Measurements from ENCODE around the gene EBPL.
"Not testable (repeated sequence)": the region's sequence is repeated elsewhere in the genome, so short reads cannot be mapped to it uniquely, and the experiment has no call there.

EBPL gene

GRCh38 chr13:49690995-49691784, at the start of gene EBPL:
TSS of gene EBPL (minus strand) at chr13:49691486. CDS start at chr13:49691424, 62 bp downstream.
- DNase-seq, result peak in 50 of 51 donors; percentile 33 to 90 (median 72)

GRCh38 chr13:49740870-49741269, 49.6 kb upstream of the EBPL start:
- no peak for DNase-seq

- no peak for DNase-seq
Measured at GRCh38 chr13:49739498-49740187, 48.4 kb upstream of the EBPL start.

GRCh38 chr13:49733181-49733951, 42.1 kb upstream of the EBPL start:
- peak in 1 of 51 donors; percentile 6 for DNase-seq

- no peak for DNase-seq
Measured at GRCh38 chr13:49731766-49732165, 40.5 kb upstream of the EBPL start.

GRCh38 chr13:49716615-49717014, 25.3 kb upstream of the EBPL start:
- DNase-seq, result no peak

GRCh38 chr13:49714757-49715156, 23.5 kb upstream of the EBPL start:
- DNase-seq, result no peak

GRCh38 chr13:49711218-49711863, 20.1 kb upstream of the EBPL start:
- no peak for DNase-seq

- DNase-seq, result not testable (repeated sequence)
Measured at GRCh38 chr13:49704264-49704663, 13.0 kb upstream of the EBPL start.

- DNase-seq, result no peak
Measured at GRCh38 chr13:49701491-49701890, 10.2 kb upstream of the EBPL start.

- DNase-seq, result no peak
Measured at GRCh38 chr13:49697468-49697867, 6.2 kb upstream of the EBPL start.

- DNase-seq, result no peak
Measured at GRCh38 chr13:49694446-49694845, 3.2 kb upstream of the EBPL start.

GRCh38 chr13:49693877-49694276, 2.6 kb upstream of the EBPL start:
- DNase-seq, result no peak

GRCh38 chr13:49693191-49693733, 2.0 kb upstream of the EBPL start:
- DNase-seq, result no peak

- DNase-seq, result no peak
Measured at GRCh38 chr13:49690133-49690994, 922 bp downstream of the EBPL start.

- no peak for DNase-seq
Measured at GRCh38 chr13:49683489-49683888, 7.8 kb downstream of the EBPL start.

- no peak for DNase-seq
Measured at GRCh38 chr13:49681842-49682435, 9.3 kb downstream of the EBPL start.

- DNase-seq, result peak in 1 of 51 donors; percentile 12
Measured at GRCh38 chr13:49679246-49679645, 12.0 kb downstream of the EBPL start.

- DNase-seq, result no peak
Measured at GRCh38 chr13:49678191-49678914, 12.9 kb downstream of the EBPL start.

Measured in hypothalamus (tissue), 51 donors.